H1 (cell line): ENCODE data around the gene ZC3H18. TPM values are rescaled to one million over a fixed set of nuclear protein-coding genes. Genes with fewer than 3 reads are reported as not detected.

ENCODE experiments used
- CTCF ChIA-PET: fragments of 300-600 bp; sonication (Branson Sonifier 250); formaldehyde crosslinking; loops from one replicate; lab custom pipeline; 2021; ENCODE audit not compliant: partially characterized antibody; lab: Charles Lee
- POLR2A ChIA-PET: fragments of 300-600 bp; sonication (Branson Sonifier 250); formaldehyde crosslinking; loops from one replicate; lab custom pipeline; 2021; ENCODE audit warnings: inconsistent platforms; ENCODE audit not compliant: partially characterized antibody; lab: Charles Lee
- DNase-seq, 2 experiments: peaks; one replicate each; pipeline versions ENCODE4 v3.0.0 to v3.0.0-alpha.2; 2010 to 2022; ENCODE audit warnings: low spot score in 2 of 2, low read depth in 1 of 2, mixed read lengths in 1 of 2
- FAIRE-seq: peaks from 2 replicates; lab custom pipeline; 2011; peaks lifted over from hg19 to GRCh38; lab: Jason Lieb, UNC
- H2AFZ ChIP-seq: 2 replicates; pipeline ENCODE4 v1.8.1; 2012; ENCODE audit warnings: low read length, inconsistent platforms
- H2AK5ac ChIP-seq: 2 replicates; pipeline ENCODE4 v1.6.1; 2013; ENCODE audit warnings: low read depth, low read length
- H2BK120ac ChIP-seq: replicated peaks from 2 replicates; pipeline ENCODE3; 2013; ENCODE audit warnings: low read depth, low read length, inconsistent platforms
- H2BK12ac ChIP-seq: 2 replicates; pipeline ENCODE4 v1.6.1; 2013; ENCODE audit warnings: low read depth, low read length
- H2BK15ac ChIP-seq: 2 replicates; pipeline ENCODE4 v1.6.1; 2013; ENCODE audit warnings: low read length
- H2BK20ac ChIP-seq: 2 replicates; pipeline ENCODE4 v1.6.1; 2013; ENCODE audit warnings: low read length
- H2BK5ac ChIP-seq: 2 replicates; pipeline ENCODE4 v1.6.1; 2013; ENCODE audit warnings: low read depth, low read length
- H3K14ac ChIP-seq: 2 replicates; pipeline ENCODE4 v1.6.1; 2013; ENCODE audit warnings: inconsistent platforms; ENCODE audit not compliant: insufficient read length
- H3K18ac ChIP-seq: 2 replicates; pipeline ENCODE4 v1.6.1; 2013; ENCODE audit warnings: low read length; ENCODE audit errors: extremely low read depth
- H3K23ac ChIP-seq: 2 replicates; pipeline ENCODE4 v1.6.1; 2013; ENCODE audit warnings: inconsistent platforms; ENCODE audit not compliant: insufficient read length
- H3K23me2 ChIP-seq: 2 replicates; pipeline ENCODE4 v1.6.1; 2013; ENCODE audit warnings: low read depth, low read length
- H3K27ac ChIP-seq: 2 replicates; pipeline ENCODE4 v1.6.1; 2011; ENCODE audit warnings: low read depth, low read length, inconsistent platforms
- H3K27me3 ChIP-seq, 4 experiments: replicated peaks in 1 of 4; 1 replicate in 1 of 4; 2 replicates in 3 of 4; pipeline versions ENCODE4 v1.6.1 to v1.8.1; 2011 to 2013; ENCODE audit warnings: low read length in 3 of 4, mild to moderate bottlenecking in 3 of 4, inconsistent platforms in 2 of 4, mixed read lengths in 2 of 4, moderate library complexity in 1 of 4; ENCODE audit not compliant: control insufficient read depth in 3 of 4, insufficient read depth in 3 of 4; ENCODE audit errors: extremely low read depth in 1 of 4
- H3K36me3 ChIP-seq, 4 experiments: 2 replicates each; pipeline versions ENCODE4 v1.6.1 to v1.8.1; 2011 to 2013; ENCODE audit warnings: mild to moderate bottlenecking in 4 of 4, low read length in 3 of 4, moderate library complexity in 2 of 4, control low read depth in 1 of 4, inconsistent platforms in 1 of 4; ENCODE audit not compliant: insufficient read depth in 4 of 4, control insufficient read depth in 2 of 4
- H3K4ac ChIP-seq: replicated peaks from 2 replicates; pipeline ENCODE3; 2013; ENCODE audit warnings: low read length, low read depth, mixed read lengths, inconsistent platforms; ENCODE audit not compliant: insufficient read length
- H3K4me1 ChIP-seq, 4 experiments: replicated peaks in 1 of 4; 1 replicate in 1 of 4; 2 replicates in 3 of 4; pipeline versions ENCODE4 v1.6.1 to v1.8.1; 2011 to 2013; ENCODE audit warnings: low read length in 3 of 4, inconsistent platforms in 2 of 4, mixed read lengths in 1 of 4; ENCODE audit not compliant: insufficient read depth in 4 of 4, control insufficient read depth in 3 of 4
- H3K4me2 ChIP-seq, 2 experiments: 2 replicates each; pipeline versions ENCODE4 v1.6.1 to v1.8.1; 2011 to 2013; ENCODE audit warnings: low read depth in 2 of 2, low read length in 2 of 2, control low read depth in 1 of 2, inconsistent platforms in 1 of 2, mild to moderate bottlenecking in 1 of 2; ENCODE audit not compliant: insufficient read depth in 1 of 2
- H3K4me3 ChIP-seq, 4 experiments: fragments of 200-600, 300-600 bp in 1 of 4; sonication (generic), shearing (Covaris generic), sonication (Bioruptor Twin) in 1 of 4; 2 replicates each; pipeline versions ENCODE4 v1.5.1 to v1.8.1; 2011 to 2016; ENCODE audit warnings: low read length in 4 of 4, low read depth in 3 of 4, control low read depth in 2 of 4, inconsistent platforms in 2 of 4, mild to moderate bottlenecking in 2 of 4, mixed read lengths in 1 of 4, moderate library complexity in 1 of 4; ENCODE audit not compliant: insufficient read depth in 2 of 4; ENCODE audit errors: extremely low read depth in 1 of 4
- H3K56ac ChIP-seq: replicated peaks from 2 replicates; pipeline ENCODE3; 2013; ENCODE audit warnings: low read depth, mild to moderate bottlenecking, mixed read lengths, low read length, inconsistent platforms; ENCODE audit not compliant: insufficient read length
- H3K79me1 ChIP-seq: 2 replicates; pipeline ENCODE4 v1.6.1; 2013; ENCODE audit warnings: low read depth, low read length, control low read depth
- H3K79me2 ChIP-seq, 2 experiments: 2 replicates each; pipeline versions ENCODE4 v1.6.1 to v1.8.1; 2012 to 2013; ENCODE audit warnings: low read length in 2 of 2, mild to moderate bottlenecking in 2 of 2, inconsistent platforms in 1 of 2; ENCODE audit not compliant: insufficient read depth in 2 of 2, control insufficient read depth in 1 of 2
- H3K9ac ChIP-seq, 4 experiments: replicated peaks in 1 of 4; 1 replicate in 1 of 4; 2 replicates in 3 of 4; pipeline versions ENCODE4 v1.6.1 to v1.8.1; 2011 to 2013; ENCODE audit warnings: low read depth in 3 of 4, low read length in 3 of 4, control low read depth in 2 of 4, mild to moderate bottlenecking in 2 of 4, moderate library complexity in 2 of 4, inconsistent platforms in 1 of 4; ENCODE audit errors: extremely low read depth in 1 of 4
- H3K9me3 ChIP-seq, 2 experiments: 2 replicates each; pipeline versions ENCODE4 v1.6.1 to v1.8.1; 2012 to 2013; ENCODE audit warnings: mild to moderate bottlenecking in 2 of 2, moderate library complexity in 2 of 2, control low read depth in 1 of 2, inconsistent platforms in 1 of 2, low read depth in 1 of 2, low read length in 1 of 2, mixed read lengths in 1 of 2; ENCODE audit not compliant: insufficient read depth in 2 of 2
- H4K20me1 ChIP-seq, 2 experiments: replicated peaks in 1 of 2; 2 replicates each; pipeline versions ENCODE3 to v1.8.1; 2011 to 2013; ENCODE audit warnings: inconsistent platforms in 2 of 2, low read length in 2 of 2, mild to moderate bottlenecking in 1 of 2; ENCODE audit not compliant: insufficient read depth in 2 of 2, control insufficient read depth in 1 of 2
- H4K5ac ChIP-seq: 2 replicates; pipeline ENCODE4 v1.6.1; 2013; ENCODE audit warnings: low read length, low read depth, mixed read lengths, inconsistent platforms; ENCODE audit not compliant: insufficient read length
- H4K8ac ChIP-seq: 2 replicates; pipeline ENCODE4 v1.8.0; 2013; ENCODE audit warnings: mild to moderate bottlenecking, moderate library complexity, low read length, inconsistent platforms; ENCODE audit not compliant: insufficient read depth; ENCODE audit errors: extremely low read depth
- H4K91ac ChIP-seq: replicated peaks from 2 replicates; pipeline ENCODE3; 2013; ENCODE audit warnings: low read length, mixed read lengths, inconsistent platforms; ENCODE audit not compliant: insufficient read length
- BACH1 ChIP-seq: IDR thresholded peaks from 2 replicates; pipeline ENCODE4 v1.6.1; 2012; ENCODE audit warnings: low read length, improper control_type of control experiment
- BCL11A ChIP-seq, 2 experiments: IDR thresholded peaks; one replicate each; pipeline ENCODE4 v1.6.1; 2011; ENCODE audit warnings: low read depth in 2 of 2, low read length in 2 of 2, mild to moderate bottlenecking in 2 of 2
- CHD1 ChIP-seq: IDR thresholded peaks from 2 replicates; pipeline ENCODE4 v1.6.1; 2012; ENCODE audit warnings: low read depth, low read length, improper control_type of control experiment
- EGR1 ChIP-seq: IDR thresholded peaks from 2 replicates; pipeline ENCODE4 v1.6.1; 2011; ENCODE audit warnings: low read depth, low read length, borderline replicate concordance
- EP300 ChIP-seq, 2 experiments: IDR thresholded peaks; 1 replicate in 1 of 2; 2 replicates in 1 of 2; pipeline ENCODE4 v1.6.1; 2011 to 2012; ENCODE audit warnings: low read depth in 2 of 2, low read length in 2 of 2, mild to moderate bottlenecking in 2 of 2, borderline replicate concordance in 1 of 2, inconsistent platforms in 1 of 2, moderate library complexity in 1 of 2
- FOSL1 ChIP-seq: IDR thresholded peaks from 2 replicates; pipeline ENCODE4 v1.6.1; 2011; ENCODE audit warnings: mild to moderate bottlenecking, low read depth, low read length, moderate library complexity; ENCODE audit not compliant: insufficient read depth
- HDAC2 ChIP-seq, 2 experiments: fragments of 300-600 bp in 1 of 2; sonication (generic) in 1 of 2; IDR thresholded peaks; 2 replicates each; pipeline ENCODE4 v1.6.1; 2011 to 2012; ENCODE audit warnings: low read depth in 2 of 2, low read length in 2 of 2, mild to moderate bottlenecking in 2 of 2, moderate library complexity in 2 of 2, borderline replicate concordance in 1 of 2, inconsistent platforms in 1 of 2
- JUN ChIP-seq: IDR thresholded peaks from 2 replicates; pipeline ENCODE4 v1.6.1; 2011; ENCODE audit warnings: low read depth, mild to moderate bottlenecking, improper control_type of control experiment, low read length
- KDM4A ChIP-seq: IDR thresholded peaks from one replicate; pipeline ENCODE4 v1.7.1; 2012; ENCODE audit warnings: low read depth, mild to moderate bottlenecking, moderate library complexity, low read length, inconsistent platforms; ENCODE audit not compliant: severe bottlenecking
- KDM5A ChIP-seq: fragments of 200-600 bp; IDR thresholded peaks from 2 replicates; pipeline ENCODE4 v1.7.1; 2012; ENCODE audit warnings: mild to moderate bottlenecking, low read length, inconsistent platforms, mixed read lengths
- TAF1 ChIP-seq: IDR thresholded peaks from 2 replicates; pipeline ENCODE4 v1.6.1; 2011; ENCODE audit warnings: mild to moderate bottlenecking, low read depth, low read length
- TCF12 ChIP-seq: IDR thresholded peaks from 2 replicates; pipeline ENCODE4 v1.6.1; 2011; ENCODE audit warnings: low read depth, mild to moderate bottlenecking, low read length
- TEAD4 ChIP-seq: IDR thresholded peaks from 2 replicates; pipeline ENCODE4 v1.6.1; 2012; ENCODE audit warnings: low read depth, low read length, inconsistent platforms, mixed read lengths
- WGBS, 2 experiments: shearing (Covaris generic) in 1 of 2; methylation state at CpG; one replicate each; pipeline versions ENCODE4 v1.1.6 to v1.1.7; 2013 to 2015; ENCODE audit warnings: low lambda C conversion rate in 2 of 2, mixed read lengths in 2 of 2, inconsistent platforms in 1 of 2, low coverage in 1 of 2, missing lambda C conversion rate in 1 of 2; ENCODE audit not compliant: insufficient replicate concordance in 2 of 2, insufficient coverage in 1 of 2, insufficient read length in 1 of 2; ENCODE audit errors: extremely low coverage in 1 of 2, missing lambda C conversion rate in 1 of 2; 5-methylcytosine and 5-hydroxymethylcytosine counted together
- polyA plus RNA-seq, 7 experiments: library from polyadenylated mRNA; depleted of rRNA in 3 of 7; stranded (reverse) in 5 of 7; unstranded in 2 of 7; fragments of >200 nt in 5 of 7; fragments of 200-250 nt in 2 of 7; gene quantifications; 1 replicate in 5 of 7; 2 replicates in 1 of 7; 4 replicates in 1 of 7; pipeline versions ENCODE4 v1.2.1 to v1.2.3, GENCODE V29; 2011 to 2013; ENCODE audit warnings: missing spikeins in 2 of 7, mixed read lengths in 2 of 7
- total RNA-seq: library from RNA; stranded (reverse); fragmentation: NEBNext Ultra II Directional; extraction: Animal tissue kit (Norgen Biotek cat#: 25700); gene quantifications from 2 replicates; pipeline ENCODE4 v1.2.1, GENCODE V29; 2021
- TF ChIP-seq, protein P1 (sequence below): IDR thresholded peaks from 2 replicates; pipeline ENCODE4 v1.6.1; 2012; ENCODE audit warnings: inconsistent platforms

The ZC3H18 gene
- total and polyA plus RNA-seq, 2 of the 8 experiments (the other 6 are each of a cell fraction or from before 2014, with no cell fraction given), result 12.1 to 73.2 TPM

DNA sequence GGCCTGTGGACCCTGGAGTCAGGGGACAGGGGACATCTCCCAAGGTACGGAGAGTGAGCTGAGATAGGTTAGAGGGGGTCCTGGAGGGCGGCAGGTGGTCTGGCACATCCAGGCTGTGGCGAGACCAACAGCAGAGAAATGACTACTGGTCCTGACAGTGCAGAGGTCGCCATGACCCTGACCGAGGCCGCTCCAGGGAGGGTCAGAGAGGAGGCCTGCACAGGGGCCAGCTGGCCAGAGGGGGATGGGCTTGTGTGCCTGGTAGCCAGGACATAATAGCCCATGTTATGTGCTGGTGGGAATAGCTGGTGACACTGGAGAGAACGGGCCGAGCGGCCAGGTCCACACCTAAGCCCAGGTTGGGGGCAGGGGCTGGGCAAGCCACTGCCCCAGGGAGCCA is 40.6 kb upstream of the ZC3H18 start:
- H3K56ac ChIP-seq, result no peak overlapping the region
- no peak overlapping the region for H2BK12ac ChIP-seq
- 91% methylated on average over 9 of the region's 9 CpGs; no CpG with 5 or more reads in 1 of the 2 experiments for WGBS, 2 experiments
- FAIRE-seq (no peak), DNase-seq (no peak)
- no peak overlapping the region for H3K14ac ChIP-seq
- no peak overlapping the region for H2BK15ac ChIP-seq
- no peak overlapping the region for H2BK5ac ChIP-seq
- H3K36me3 ChIP-seq, result no peaks in the 10 kb centered on the region; a peak in 1 of 8 replicates
- H3K27ac ChIP-seq, result no peak overlapping the region
- TF ChIP-seq EGR1 (no peak), BCL11A (IDR thresholded peaks at IDR 0.05; ENCODE audit: low read depth in 2 of 2, low read length in 2 of 2) (no peak), TCF12 (no peak), EP300 (IDR thresholded peaks at IDR 0.05; ENCODE audit: borderline replicate concordance in 1 of 2, low read depth in 2 of 2, low read length in 2 of 2) (no peak), TAF1 (no peak), CHD1 (no peak), HDAC2 (IDR thresholded peaks at IDR 0.05; ENCODE audit: borderline replicate concordance in 1 of 2, low read depth in 2 of 2, low read length in 2 of 2) (no peak), TEAD4 (no peak), BACH1 (no peak), JUN (no peak), FOSL1 (no peak), KDM5A (no peak), KDM4A (no peak)
- TF ChIP-seq, protein P1, sequence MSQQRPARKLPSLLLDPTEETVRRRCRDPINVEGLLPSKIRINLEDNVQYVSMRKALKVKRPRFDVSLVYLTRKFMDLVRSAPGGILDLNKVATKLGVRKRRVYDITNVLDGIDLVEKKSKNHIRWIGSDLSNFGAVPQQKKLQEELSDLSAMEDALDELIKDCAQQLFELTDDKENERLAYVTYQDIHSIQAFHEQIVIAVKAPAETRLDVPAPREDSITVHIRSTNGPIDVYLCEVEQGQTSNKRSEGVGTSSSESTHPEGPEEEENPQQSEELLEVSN, result no peak
- peaks cover 0 to 20% (median 10%) of the 10 kb centered on the region in 4 experiments; a peak in 6 of 7 replicates for H3K4me1 ChIP-seq
- no peak overlapping the region for H3K18ac ChIP-seq
- H2AFZ ChIP-seq, result no peak overlapping the region
- ChIA-PET POLR2A (no interaction called here), CTCF (interaction anchor here (0.8 to 2.1 kb wide), 8 partner anchors 20 to 92 kb away, joined by 3 to 6 read pairs (median 4); no protein-coding TSS in a partner anchor)
- no peak overlapping the region for H3K23ac ChIP-seq
- H3K23me2 ChIP-seq, result peaks cover 7% of the 10 kb centered on the region; the same call in 1 of the 2 replicates
- peaks cover 1 to 16% of the 10 kb centered on the region in 2 experiments for H4K20me1 ChIP-seq
- H3K9me3 ChIP-seq, result no peaks in the 10 kb centered on the region
- no peak overlapping the region for H3K4ac ChIP-seq
- no peaks in the 10 kb centered on the region for H3K79me2 ChIP-seq
- H2BK120ac ChIP-seq, result no peak overlapping the region
- H3K79me1 ChIP-seq, result 0 out of 2 replicates have a peak, but pooled peaks cover 4% of the 10 kb centered on the region
- no peak overlapping the region for H2AK5ac ChIP-seq
- H3K4me3 ChIP-seq, result no peak overlapping the region
- no peak overlapping the region for H3K9ac ChIP-seq
- H4K5ac ChIP-seq, result no peak overlapping the region
- no peak overlapping the region for H4K91ac ChIP-seq
- no peaks in the 10 kb centered on the region for H3K27me3 ChIP-seq
- no peak overlapping the region for H4K8ac ChIP-seq
- H3K4me2 ChIP-seq, result no peak overlapping the region
- H2BK20ac ChIP-seq, result no peak overlapping the region
